Stimulated activated CD8-positive, alpha-beta memory T cell treated with anti-CD3 and anti-CD28 coated beads, Interleukin-7, amount 100 ng/mL, for 48 hours (primary cell): ENCODE results near the gene NR3C2.

Source experiments
- DNase-seq, 2 donors: peaks; one replicate each; pipeline ENCODE4 v3.0.0-alpha.2; 2020; ENCODE audit warnings: low read depth in 1 of 2; ENCODE audit errors: extremely low read depth in 1 of 2

NR3C2 gene

GRCh38 chr4:148441986-148442831, at the start of gene NR3C2:
Gene NR3C2 (minus strand): TSS chr4:148442414.
- peak; percentile 90 to 96 for DNase-seq

- DNase-seq, result no peak
Measured at GRCh38 chr4:148487181-148487580, 45.0 kb upstream of the NR3C2 start.

GRCh38 chr4:148481636-148482035, 39.4 kb upstream of the NR3C2 start:
- no peak for DNase-seq

- DNase-seq, result no peak
Measured at GRCh38 chr4:148477276-148477675, 35.1 kb upstream of the NR3C2 start.

- no peak for DNase-seq
Measured at GRCh38 chr4:148469938-148470337, 27.7 kb upstream of the NR3C2 start.

- no peak for DNase-seq
Measured at GRCh38 chr4:148454835-148455234, 12.6 kb upstream of the NR3C2 start.

- no peak for DNase-seq
Measured at GRCh38 chr4:148453833-148454232, 11.6 kb upstream of the NR3C2 start.

- DNase-seq, result no peak
Measured at GRCh38 chr4:148452970-148453369, 10.8 kb upstream of the NR3C2 start.

GRCh38 chr4:148449921-148450320, 7.7 kb upstream of the NR3C2 start:
- no peak for DNase-seq

GRCh38 chr4:148448141-148448540, 5.9 kb upstream of the NR3C2 start:
- no peak for DNase-seq

- DNase-seq, result no peak
Measured at GRCh38 chr4:148447681-148448080, 5.5 kb upstream of the NR3C2 start.

GRCh38 chr4:148445860-148446330, 3.7 kb upstream of the NR3C2 start:
- DNase-seq, result no peak

GRCh38 chr4:148445071-148445859, 3.1 kb upstream of the NR3C2 start:
- peak; percentile 20 to 41 for DNase-seq

GRCh38 chr4:148444296-148445070, 2.3 kb upstream of the NR3C2 start:
- peak in 1 of 2 donors; percentile 22 for DNase-seq

GRCh38 chr4:148443512-148444295, 1.5 kb upstream of the NR3C2 start:
- DNase-seq, result no peak

- no peak for DNase-seq
Measured at GRCh38 chr4:148442832-148443511, 758 bp upstream of the NR3C2 start.

- DNase-seq, result no peak
Measured at GRCh38 chr4:148441624-148441985, 609 bp downstream of the NR3C2 start.

GRCh38 chr4:148438047-148438446, 4.2 kb downstream of the NR3C2 start:
- DNase-seq, result no peak

GRCh38 chr4:148437439-148437838, 4.8 kb downstream of the NR3C2 start:
- no peak for DNase-seq

GRCh38 chr4:148436512-148436911, 5.7 kb downstream of the NR3C2 start:
- no peak for DNase-seq
